Gastrocnemius medialis (tissue), 4 donors: ENCODE data around the gene ST6GALNAC4.

Experiments used
- CTCF ChIP-seq, 5 experiments: fragments of 450-650 bp in 3 of 5; fragments of 200-600 bp in 2 of 5; sonication (generic) in 2 of 5; IDR thresholded peaks in 4 of 5; conservative IDR thresholded peaks in 1 of 5; 1 replicate in 4 of 5; 2 replicates in 1 of 5; pipeline ENCODE4 v1.5.1; 2016 to 2019; ENCODE audit warnings: antibody characterized with exemption in 5 of 5, mild to moderate bottlenecking in 3 of 5, moderate library complexity in 3 of 5
- POLR2A ChIP-seq, 2 donors: fragments of 450-650 bp; IDR thresholded peaks; one replicate each; pipeline ENCODE4 v1.6.1; 2017; ENCODE audit warnings: antibody characterized with exemption in 2 of 2, mild to moderate bottlenecking in 2 of 2, moderate library complexity in 2 of 2

GRCh38 chr9:127919253-127919815 is 2.5 kb upstream of the ST6GALNAC4 start:
- TF ChIP-seq CTCF (IDR thresholded peaks at IDR 0.05 in 4 of 5, conservative IDR thresholded peaks at IDR 0.05 in 1 of 5) (no peak), POLR2A (IDR thresholded peaks at IDR 0.05) (no peak)
